Uterus (tissue), 4 donors: Measurements from ENCODE around the gene DPRX. TPM values are rescaled to one million over a fixed set of nuclear protein-coding genes. Genes with fewer than 3 reads are reported as not detected.

ENCODE experiments used
- DNase-seq, 2 donors: peaks; one replicate each; pipeline ENCODE4 v3.0.0-alpha.2; 2019 to 2020
- H3K27ac ChIP-seq, 2 donors: fragments of 200-600 bp; sonication (generic); 1 replicate in 1 of 2; 2 replicates in 1 of 2; pipeline ENCODE4 v1.5.1; 2016 to 2018
- H3K27me3 ChIP-seq, 2 donors: fragments of 200-600 bp; sonication (generic); one replicate each; pipeline ENCODE4 v1.5.1; 2018 to 2019; ENCODE audit warnings: control low read depth in 1 of 2
- H3K36me3 ChIP-seq, 2 donors: fragments of 200-600 bp; sonication (generic); one replicate each; pipeline ENCODE4 v1.5.1; 2019; ENCODE audit warnings: control low read depth in 1 of 2
- H3K4me1 ChIP-seq, 2 donors: fragments of 200-600 bp; sonication (generic); one replicate each; pipeline ENCODE4 v1.5.1; 2018 to 2019; ENCODE audit warnings: control low read depth in 1 of 2
- H3K4me3 ChIP-seq, 2 donors: fragments of 200-600 bp; sonication (generic); 1 replicate in 1 of 2; 2 replicates in 1 of 2; pipeline ENCODE4 v1.5.1; 2018 to 2019; ENCODE audit warnings: mild to moderate bottlenecking in 1 of 2
- H3K9me3 ChIP-seq, 2 donors: fragments of 200-600 bp; sonication (generic); one replicate each; pipeline ENCODE4 v1.5.1; 2019; ENCODE audit warnings: control low read depth in 1 of 2
- POLR2A ChIP-seq, 2 donors: fragments of 450-650 bp; IDR thresholded peaks; one replicate each; pipeline ENCODE4 v1.6.1; 2016; ENCODE audit warnings: antibody characterized with exemption in 2 of 2, mild to moderate bottlenecking in 1 of 2, moderate library complexity in 1 of 2
- intact Hi-C: fragments of 100-400 bp; cut with DNase I; formaldehyde crosslinking; loops from one replicate; pipeline ENCODE4 v1.15.1; 2023; ENCODE audit warnings: low total_unique reads
- total RNA-seq, 4 donors: library from RNA; depleted of rRNA in 3 of 4; stranded (reverse); fragments of >200 nt in 3 of 4; gene quantifications; one replicate each; pipeline versions ENCODE4 v1.1.0 to v1.2.4, GENCODE V29; 2014 to 2023
- TF ChIP-seq, protein P1 (sequence below), 4 experiments: fragments of 200-600 bp in 2 of 4; fragments of 450-650 bp in 2 of 4; sonication (generic) in 2 of 4; IDR thresholded peaks; one replicate each; pipeline ENCODE4 v1.5.1; 2016 to 2019; ENCODE audit warnings: antibody characterized with exemption in 4 of 4, mild to moderate bottlenecking in 2 of 4, moderate library complexity in 1 of 4
- donor health status: DM: yes; HTN: yes; CAD: no.

The DPRX gene
- total RNA-seq, 4 donors from 2014 or later: not detected

DNA sequence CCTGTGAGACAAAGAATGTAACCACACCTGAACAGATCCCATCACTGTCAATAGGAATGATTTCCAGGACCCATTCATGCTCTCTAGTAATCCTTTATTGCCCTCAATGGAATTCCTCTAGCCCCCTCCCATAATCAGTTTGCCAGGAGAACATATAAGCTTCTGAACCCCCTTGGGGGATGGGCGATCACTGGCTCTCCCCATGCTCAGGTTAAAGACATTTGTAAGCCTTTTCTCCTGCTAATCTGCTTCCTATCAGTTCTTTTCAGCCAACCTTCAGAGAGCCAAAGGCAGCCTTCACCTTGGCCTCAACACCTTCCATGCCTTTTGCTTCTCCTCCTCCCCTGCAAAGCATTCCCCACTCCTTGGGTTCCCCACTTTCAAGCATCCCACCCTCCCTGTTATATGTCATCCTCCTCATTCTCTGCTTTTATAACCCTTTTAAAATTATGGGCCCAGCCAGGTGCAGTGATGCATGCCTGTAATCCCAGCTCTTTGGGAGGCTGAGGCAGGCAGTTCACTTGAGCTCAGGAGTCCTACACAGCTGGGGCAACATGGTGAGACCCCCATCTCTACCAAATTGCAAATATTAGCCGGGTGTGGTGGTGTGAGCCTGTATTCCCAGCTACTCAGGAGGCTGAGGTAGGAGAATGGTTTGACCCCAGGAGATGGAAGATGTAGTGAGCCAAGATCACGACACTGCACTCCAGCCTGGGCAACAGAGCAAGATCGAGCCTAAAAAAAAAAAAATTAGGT lies 12.4 kb downstream of the DPRX start:
- Histone ChIP-seq H3K27me3 (no peaks in the 10 kb centered on the region), H3K36me3 (no peaks in the 10 kb centered on the region)
- TF ChIP-seq, protein P1, sequence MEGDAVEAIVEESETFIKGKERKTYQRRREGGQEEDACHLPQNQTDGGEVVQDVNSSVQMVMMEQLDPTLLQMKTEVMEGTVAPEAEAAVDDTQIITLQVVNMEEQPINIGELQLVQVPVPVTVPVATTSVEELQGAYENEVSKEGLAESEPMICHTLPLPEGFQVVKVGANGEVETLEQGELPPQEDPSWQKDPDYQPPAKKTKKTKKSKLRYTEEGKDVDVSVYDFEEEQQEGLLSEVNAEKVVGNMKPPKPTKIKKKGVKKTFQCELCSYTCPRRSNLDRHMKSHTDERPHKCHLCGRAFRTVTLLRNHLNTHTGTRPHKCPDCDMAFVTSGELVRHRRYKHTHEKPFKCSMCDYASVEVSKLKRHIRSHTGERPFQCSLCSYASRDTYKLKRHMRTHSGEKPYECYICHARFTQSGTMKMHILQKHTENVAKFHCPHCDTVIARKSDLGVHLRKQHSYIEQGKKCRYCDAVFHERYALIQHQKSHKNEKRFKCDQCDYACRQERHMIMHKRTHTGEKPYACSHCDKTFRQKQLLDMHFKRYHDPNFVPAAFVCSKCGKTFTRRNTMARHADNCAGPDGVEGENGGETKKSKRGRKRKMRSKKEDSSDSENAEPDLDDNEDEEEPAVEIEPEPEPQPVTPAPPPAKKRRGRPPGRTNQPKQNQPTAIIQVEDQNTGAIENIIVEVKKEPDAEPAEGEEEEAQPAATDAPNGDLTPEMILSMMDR (IDR thresholded peaks at IDR 0.05): no peak
- TF ChIP-seq POLR2A (IDR thresholded peaks at IDR 0.05): no peak

DNA sequence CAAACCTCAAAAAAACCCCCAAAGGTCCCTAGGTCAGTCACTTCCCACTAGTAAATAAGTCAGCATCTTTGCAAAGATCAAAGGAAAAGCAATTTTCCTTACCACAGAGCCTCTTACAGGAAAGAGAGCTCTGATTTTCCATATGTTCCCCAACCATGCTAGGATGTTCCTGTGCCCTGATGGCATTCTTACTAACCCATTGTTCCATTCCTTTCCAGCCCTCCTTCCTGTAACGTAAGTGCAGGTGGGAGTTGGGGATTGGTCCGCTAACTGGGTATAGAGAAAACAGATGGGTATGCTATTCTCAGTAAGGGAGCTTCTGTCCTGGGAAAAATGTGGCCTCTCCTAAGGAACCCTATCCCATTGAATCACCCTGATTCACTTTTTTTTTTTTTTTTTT lies 14.3 kb downstream of the DPRX start:
- no peaks in the 10 kb centered on the region for H3K9me3 ChIP-seq
- no peak for DNase-seq
- intact Hi-C loops: no loop called here
- no peaks in the 10 kb centered on the region for H3K4me1 ChIP-seq
- no peaks in the 10 kb centered on the region for H3K36me3 ChIP-seq
- H3K27me3 ChIP-seq: no peaks in the 10 kb centered on the region
- no peak overlapping the region for H3K4me3 ChIP-seq
- TF ChIP-seq POLR2A (IDR thresholded peaks at IDR 0.05): no peak
- TF ChIP-seq, protein P1 (IDR thresholded peaks at IDR 0.05): no peak
- no peak overlapping the region for H3K27ac ChIP-seq

More for the DNA sequence above, 12.4 kb downstream of the DPRX start:
- no peak overlapping the region for H3K27ac ChIP-seq
- H3K4me1 ChIP-seq: no peaks in the 10 kb centered on the region
- no peaks in the 10 kb centered on the region for H3K9me3 ChIP-seq
- H3K4me3 ChIP-seq: no peak overlapping the region
- no peak for DNase-seq
- intact Hi-C loops: no loop called here

DNA sequence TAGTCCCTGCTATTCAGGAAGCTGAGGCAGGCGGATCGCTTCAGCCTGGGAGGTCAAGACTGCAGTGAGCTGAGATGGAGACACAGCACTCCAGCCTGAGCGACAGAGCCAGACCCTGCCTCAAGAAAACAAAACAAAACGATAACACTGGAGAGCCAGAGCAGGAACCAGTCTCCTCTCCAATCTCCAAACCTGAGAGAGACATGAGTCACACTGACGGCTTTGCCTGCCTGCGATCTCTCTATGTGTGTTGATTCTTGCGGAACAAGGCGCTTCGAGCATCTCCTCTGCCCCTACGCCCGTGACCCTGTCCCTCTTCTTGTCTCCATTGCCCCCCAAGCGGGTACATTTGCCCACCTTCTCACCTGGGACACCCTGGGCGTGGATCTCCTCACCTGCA lies 15.6 kb downstream of the DPRX start:
- no peaks in the 10 kb centered on the region for H3K27me3 ChIP-seq
- DNase-seq: no peak
- TF ChIP-seq, protein P1 (IDR thresholded peaks at IDR 0.05): no peak
- no peak for TF ChIP-seq POLR2A (IDR thresholded peaks at IDR 0.05)
- H3K27ac ChIP-seq: no peak overlapping the region
- no peaks in the 10 kb centered on the region for H3K36me3 ChIP-seq
- intact Hi-C loops: no loop called here
- no peaks in the 10 kb centered on the region for H3K9me3 ChIP-seq
- H3K4me3 ChIP-seq: no peak overlapping the region
- H3K4me1 ChIP-seq: no peaks in the 10 kb centered on the region

DNA sequence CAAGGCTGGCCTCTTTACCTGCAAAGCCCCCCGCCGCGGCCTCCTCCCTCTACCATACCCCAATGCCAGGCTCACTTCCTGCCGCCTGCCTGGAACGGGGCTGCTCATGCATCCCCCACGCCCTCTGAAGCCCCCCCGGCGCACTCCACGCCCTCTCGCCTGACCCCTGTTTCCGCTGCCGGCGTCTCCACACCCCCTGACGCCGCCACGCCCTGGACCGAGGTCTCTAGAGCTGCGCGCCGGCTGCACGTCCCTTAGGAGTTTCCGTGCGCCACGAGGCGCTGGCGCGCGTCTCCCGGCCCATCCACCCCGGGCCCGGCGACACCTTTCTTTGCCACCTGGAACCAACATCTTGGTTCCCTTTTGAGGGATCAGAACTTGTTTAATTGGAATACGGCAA lies 16.0 kb downstream of the DPRX start:
- Histone ChIP-seq H3K4me3 (no peak overlapping the region), H3K27ac (no peak overlapping the region), H3K27me3 (no peaks in the 10 kb centered on the region), H3K4me1 (no peaks in the 10 kb centered on the region), H3K36me3 (no peaks in the 10 kb centered on the region), H3K9me3 (no peaks in the 10 kb centered on the region)
- intact Hi-C loops: no loop called here
- no peak for TF ChIP-seq POLR2A (IDR thresholded peaks at IDR 0.05)
- DNase-seq: no peak

DNA sequence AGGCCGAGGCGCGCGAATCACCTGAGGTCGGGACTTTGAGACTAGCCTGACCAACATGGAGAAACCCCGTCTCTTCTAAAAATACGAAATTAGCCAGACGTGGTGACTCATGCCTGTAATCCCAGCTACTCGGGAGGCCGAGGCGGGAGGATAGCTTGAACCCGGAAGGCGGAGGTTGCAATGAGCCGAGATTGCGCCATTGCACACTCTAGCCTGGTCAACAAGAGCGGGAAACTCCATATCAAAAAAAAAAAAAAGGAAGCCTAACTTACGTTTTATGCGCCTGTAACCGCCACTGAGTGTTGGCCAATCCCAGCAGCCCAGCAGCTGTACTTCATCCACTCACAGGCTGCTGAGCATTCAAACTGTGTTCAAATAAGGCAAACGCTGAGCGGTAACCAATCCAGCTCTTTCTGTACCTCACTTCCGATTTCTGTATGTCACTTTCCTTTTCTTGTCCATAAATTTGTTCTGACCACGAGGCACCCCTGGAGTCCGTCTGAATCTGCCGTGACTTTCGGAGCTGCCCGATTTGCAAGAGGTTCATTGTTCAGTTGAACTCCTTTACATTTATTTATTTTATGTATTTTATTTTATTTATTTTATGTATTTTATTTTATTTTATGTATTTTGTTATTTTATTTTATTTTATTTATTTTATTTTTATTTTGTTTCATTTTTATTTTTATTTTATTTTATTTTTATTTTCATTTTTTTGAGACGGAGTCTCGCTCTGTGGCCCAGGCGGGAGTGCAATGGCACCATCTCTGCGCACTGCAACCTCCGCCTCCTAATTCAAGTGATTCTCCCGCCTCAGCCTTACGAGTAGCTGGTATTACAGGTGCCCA lies 18.2 kb downstream of the DPRX start:
- Histone ChIP-seq H3K9me3 (no peaks in the 10 kb centered on the region), H3K4me1 (no peaks in the 10 kb centered on the region), H3K27ac (no peak overlapping the region), H3K36me3 (no peaks in the 10 kb centered on the region), H3K27me3 (no peaks in the 10 kb centered on the region), H3K4me3 (no peak overlapping the region)
- no peak for DNase-seq
- TF ChIP-seq POLR2A (IDR thresholded peaks at IDR 0.05): no peak
- TF ChIP-seq, protein P1 (IDR thresholded peaks at IDR 0.05): no peak
- intact Hi-C loops: no loop called here
